DOHH2 (cell line): ENCODE results near the gene TMCO5A.

Experiments
- H3F3A ChIP-seq: fragments of 200-600 bp; sonication (generic), shearing (Covaris generic); 2 replicates; pipeline ENCODE4 v1.6.0; 2016; ENCODE audit warnings: antibody characterized with exemption, mild to moderate bottlenecking; ENCODE audit not compliant: control insufficient read depth, insufficient read depth
- H3K27ac ChIP-seq: fragments of 200-600 bp; sonication (generic); 2 replicates; pipeline ENCODE4 v1.5.1; 2014; ENCODE audit warnings: low read depth, mild to moderate bottlenecking, low read length, moderate library complexity
- H3K27me3 ChIP-seq: fragments of 200-600 bp; sonication (generic); 2 replicates; pipeline ENCODE4 v1.6.1; 2014; ENCODE audit warnings: mild to moderate bottlenecking, low read length, mixed read lengths; ENCODE audit not compliant: control insufficient read depth
- H3K36me3 ChIP-seq: fragments of 200-600 bp; sonication (generic); 2 replicates; pipeline ENCODE4 v1.6.1; 2014; ENCODE audit warnings: mild to moderate bottlenecking, low read length, moderate library complexity, mixed read lengths; ENCODE audit not compliant: control insufficient read depth
- H3K4me1 ChIP-seq: fragments of 200-600 bp; sonication (generic); 2 replicates; pipeline ENCODE4 v1.6.1; 2014; ENCODE audit warnings: mild to moderate bottlenecking, low read length, mixed read lengths; ENCODE audit not compliant: control insufficient read depth
- H3K4me2 ChIP-seq: fragments of 200-600 bp; sonication (generic); 2 replicates; pipeline ENCODE4 v1.6.0; 2014; ENCODE audit warnings: mild to moderate bottlenecking, low read length, moderate library complexity
- H3K4me3 ChIP-seq: fragments of 200-600 bp; sonication (generic); 2 replicates; pipeline ENCODE4 v1.5.1; 2014; ENCODE audit warnings: mild to moderate bottlenecking, low read length, mixed read lengths
- H3K79me2 ChIP-seq: fragments of 200-600 bp; sonication (generic); 2 replicates; pipeline ENCODE4 v1.6.1; 2014; ENCODE audit warnings: mild to moderate bottlenecking, low read length, mixed read lengths; ENCODE audit not compliant: control insufficient read depth
- H3K9me2 ChIP-seq: fragments of 200-600 bp; sonication (generic); replicated peaks from 2 replicates; pipeline ENCODE4 v1.6.1; 2014; ENCODE audit warnings: mild to moderate bottlenecking, low read length, mixed read lengths; ENCODE audit not compliant: control insufficient read depth
- H3K9me3 ChIP-seq: fragments of 200-600 bp; sonication (generic); 2 replicates; pipeline ENCODE4 v1.6.1; 2014; ENCODE audit warnings: antibody characterized with exemption, low read length, mixed read lengths; ENCODE audit not compliant: control insufficient read depth, insufficient read depth
- H4K20me1 ChIP-seq: fragments of 200-600 bp; sonication (generic); 2 replicates; pipeline ENCODE4 v1.6.0; 2014; ENCODE audit warnings: low read depth, mild to moderate bottlenecking, antibody characterized with exemption, low read length, moderate library complexity; ENCODE audit not compliant: control insufficient read depth, insufficient read depth
- EZH2phosphoT487 ChIP-seq: fragments of 200-600 bp; sonication (generic); IDR thresholded peaks from 2 replicates; pipeline ENCODE4 v1.6.1; 2017; ENCODE audit warnings: borderline replicate concordance, mild to moderate bottlenecking, antibody characterized with exemption, low read length, moderate library complexity, mixed read lengths
- TF ChIP-seq, protein P1 (sequence below): fragments of 200-600 bp; sonication (generic); IDR thresholded peaks from one replicate; pipeline ENCODE4 v1.5.1; 2014; ENCODE audit warnings: antibody characterized with exemption, mild to moderate bottlenecking, low read depth, low read length; ENCODE audit not compliant: poor library complexity, severe bottlenecking

TMCO5A gene

DNA sequence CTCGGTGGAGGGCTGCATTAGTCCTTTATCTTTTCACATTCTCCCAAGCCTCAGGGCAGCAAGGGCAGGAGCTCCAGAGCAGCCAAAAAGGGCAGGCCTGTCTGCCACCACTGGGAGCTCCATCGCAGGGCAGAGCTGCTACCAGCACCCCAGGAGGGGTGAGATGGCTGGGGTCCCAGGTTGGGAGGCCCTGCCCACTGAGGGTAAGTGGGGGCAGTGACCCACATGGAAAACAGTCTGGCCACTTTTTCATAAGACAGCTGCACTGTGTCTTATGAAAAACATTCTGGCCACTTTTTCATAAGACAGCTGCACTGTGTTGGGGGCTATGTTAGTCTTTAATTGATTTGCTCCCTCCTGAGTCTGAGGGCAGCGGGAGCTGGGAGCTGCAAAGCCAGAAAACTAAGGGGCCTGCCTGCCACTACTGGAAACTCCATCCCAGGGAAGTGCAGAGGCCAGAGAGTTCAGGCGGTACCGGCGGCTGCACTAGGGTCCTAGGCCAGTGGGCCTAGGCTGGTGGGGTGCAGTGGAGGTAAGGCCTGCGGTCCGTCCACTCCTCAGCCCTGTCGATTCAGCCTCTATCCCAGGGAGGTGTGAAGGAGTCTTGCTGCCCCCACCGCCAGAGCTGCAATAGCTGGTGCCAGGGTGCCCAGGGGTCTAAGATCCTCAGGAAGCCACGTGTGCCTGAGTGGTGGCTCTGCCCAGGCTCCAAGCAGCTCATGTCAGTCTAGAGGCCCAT, 45.4 kb downstream of the TMCO5A start:
- Histone ChIP-seq H3K9me2 (no peaks in the 10 kb centered on the region), H4K20me1 (no peaks in the 10 kb centered on the region), H3F3A (no peaks in the 10 kb centered on the region), H3K27ac (no peak overlapping the region), H3K9me3 (no peaks in the 10 kb centered on the region), H3K79me2 (no peaks in the 10 kb centered on the region), H3K4me3 (no peak overlapping the region), H3K36me3 (no peaks in the 10 kb centered on the region), H3K4me1 (no peaks in the 10 kb centered on the region), H3K4me2 (no peak overlapping the region), H3K27me3 (no peaks in the 10 kb centered on the region)
- TF ChIP-seq, protein P1, sequence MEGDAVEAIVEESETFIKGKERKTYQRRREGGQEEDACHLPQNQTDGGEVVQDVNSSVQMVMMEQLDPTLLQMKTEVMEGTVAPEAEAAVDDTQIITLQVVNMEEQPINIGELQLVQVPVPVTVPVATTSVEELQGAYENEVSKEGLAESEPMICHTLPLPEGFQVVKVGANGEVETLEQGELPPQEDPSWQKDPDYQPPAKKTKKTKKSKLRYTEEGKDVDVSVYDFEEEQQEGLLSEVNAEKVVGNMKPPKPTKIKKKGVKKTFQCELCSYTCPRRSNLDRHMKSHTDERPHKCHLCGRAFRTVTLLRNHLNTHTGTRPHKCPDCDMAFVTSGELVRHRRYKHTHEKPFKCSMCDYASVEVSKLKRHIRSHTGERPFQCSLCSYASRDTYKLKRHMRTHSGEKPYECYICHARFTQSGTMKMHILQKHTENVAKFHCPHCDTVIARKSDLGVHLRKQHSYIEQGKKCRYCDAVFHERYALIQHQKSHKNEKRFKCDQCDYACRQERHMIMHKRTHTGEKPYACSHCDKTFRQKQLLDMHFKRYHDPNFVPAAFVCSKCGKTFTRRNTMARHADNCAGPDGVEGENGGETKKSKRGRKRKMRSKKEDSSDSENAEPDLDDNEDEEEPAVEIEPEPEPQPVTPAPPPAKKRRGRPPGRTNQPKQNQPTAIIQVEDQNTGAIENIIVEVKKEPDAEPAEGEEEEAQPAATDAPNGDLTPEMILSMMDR, result no peak
- TF ChIP-seq EZH2phosphoT487, result no peak

DNA sequence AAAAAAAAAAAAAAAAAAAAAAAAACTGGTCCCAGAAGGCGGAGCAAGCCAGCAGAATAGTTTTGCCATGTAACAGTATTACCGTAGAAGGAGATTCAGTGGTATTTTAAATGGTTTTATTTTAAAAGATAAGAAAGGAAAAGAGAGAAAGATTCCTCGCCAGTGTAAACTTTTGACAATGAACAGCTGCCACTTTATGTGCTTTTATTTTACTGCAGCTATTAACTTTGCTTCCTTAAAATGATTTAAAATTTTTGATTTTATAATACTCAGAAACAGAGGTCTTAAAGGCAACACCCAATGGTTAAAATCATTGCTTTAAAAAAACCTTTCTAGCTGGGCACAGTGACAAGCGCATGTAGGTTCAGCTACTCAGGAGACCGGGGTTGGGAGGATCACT, 46.8 kb downstream of the TMCO5A start:
- Histone ChIP-seq H3K4me2 (no peak overlapping the region), H3K9me3 (no peaks in the 10 kb centered on the region), H3K27me3 (no peaks in the 10 kb centered on the region), H3K4me1 (no peaks in the 10 kb centered on the region), H4K20me1 (no peaks in the 10 kb centered on the region), H3K4me3 (no peak overlapping the region), H3F3A (no peaks in the 10 kb centered on the region), H3K36me3 (no peaks in the 10 kb centered on the region), H3K9me2 (no peaks in the 10 kb centered on the region), H3K27ac (no peak overlapping the region), H3K79me2 (no peaks in the 10 kb centered on the region)
- TF ChIP-seq EZH2phosphoT487, result no peak
- TF ChIP-seq, protein P1, result no peak

DNA sequence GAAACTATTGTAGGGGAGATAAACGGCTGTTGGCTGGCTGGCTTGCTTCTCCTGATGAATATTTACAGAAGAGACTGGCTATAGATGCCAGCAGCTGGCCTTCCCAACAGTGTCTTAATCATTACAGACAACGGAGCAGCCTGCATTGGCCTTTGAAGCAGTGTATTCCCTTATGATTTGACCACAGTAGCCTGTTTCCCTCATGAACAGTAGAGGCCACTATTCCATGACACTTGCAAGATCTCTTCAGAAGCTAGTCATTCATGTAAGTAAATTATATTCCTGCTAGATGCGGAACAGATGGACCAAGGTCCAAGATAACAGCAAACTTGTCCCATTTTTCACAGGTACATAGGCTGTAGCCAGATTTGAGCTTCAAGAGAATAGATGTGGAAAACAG, 47.3 kb downstream of the TMCO5A start:
- no peaks in the 10 kb centered on the region for H3K4me1 ChIP-seq
- H3K36me3 ChIP-seq, result no peaks in the 10 kb centered on the region
- H3F3A ChIP-seq, result no peaks in the 10 kb centered on the region
- TF ChIP-seq, protein P1, result peak; percentile 23
- no peak for TF ChIP-seq EZH2phosphoT487
- no peaks in the 10 kb centered on the region for H3K27me3 ChIP-seq
- H3K9me3 ChIP-seq, result no peaks in the 10 kb centered on the region
- H3K79me2 ChIP-seq, result no peaks in the 10 kb centered on the region
- no peak overlapping the region for H3K4me2 ChIP-seq
- no peaks in the 10 kb centered on the region for H4K20me1 ChIP-seq
- H3K9me2 ChIP-seq, result no peaks in the 10 kb centered on the region
- H3K27ac ChIP-seq, result no peak overlapping the region
- H3K4me3 ChIP-seq, result no peak overlapping the region
